HG03196 (cell line): ENCODE data around the gene NFX1.
A peak's percentile ranks its signal among the peaks of the same experiment; 100 is the strongest.

Source experiments
- ATAC-seq: cut with Tn5 transposase; IDR thresholded peaks from one replicate; pipeline ENCODE4 v1.9.1; 2021; ENCODE audit not compliant: unreplicated experiment

NFX1 gene

DNA sequence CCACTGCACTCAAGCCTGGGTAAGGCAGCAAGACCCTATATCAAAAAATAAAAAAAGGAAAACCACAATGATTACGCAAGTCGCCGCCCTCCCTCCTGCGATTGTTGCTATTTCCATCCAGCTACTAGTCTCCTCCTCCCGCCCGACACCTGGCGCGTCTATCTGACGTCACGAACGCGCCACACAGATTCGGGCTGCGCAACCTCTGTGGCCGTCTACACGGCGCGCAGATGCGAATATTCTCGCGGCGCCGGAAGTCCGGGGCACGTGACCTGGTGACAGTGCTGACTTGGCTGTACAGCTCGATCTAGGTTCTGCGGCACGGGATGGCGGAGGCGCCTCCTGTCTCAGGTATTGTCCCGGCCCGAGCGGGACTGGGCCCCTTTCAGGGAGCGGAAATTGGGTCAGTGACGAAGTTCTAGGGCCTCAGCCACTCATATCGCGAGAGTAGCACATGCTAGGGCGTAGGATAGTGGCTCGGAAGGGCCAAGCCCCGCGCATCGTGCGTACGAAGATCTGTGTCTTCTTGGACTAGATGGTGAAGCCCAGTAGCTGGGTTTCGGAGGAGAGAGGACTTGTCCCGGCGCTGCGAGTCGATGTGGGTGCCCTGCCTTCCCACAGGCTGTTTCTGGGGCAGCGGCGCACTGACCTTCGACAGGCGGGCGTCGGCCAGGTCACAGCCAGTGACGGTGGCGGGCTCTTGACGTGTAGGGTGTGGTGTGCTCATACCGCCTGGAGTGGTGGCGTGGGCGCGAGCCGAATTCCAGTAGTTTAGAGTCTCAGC is at the start of gene NFX1:
Gene NFX1, plus strand, starts transcription at position 270 of the 784 bp plus-strand sequence. Its CDS starts 57 bp downstream, at position 327.
- peak; percentile 81 for ATAC-seq

DNA sequence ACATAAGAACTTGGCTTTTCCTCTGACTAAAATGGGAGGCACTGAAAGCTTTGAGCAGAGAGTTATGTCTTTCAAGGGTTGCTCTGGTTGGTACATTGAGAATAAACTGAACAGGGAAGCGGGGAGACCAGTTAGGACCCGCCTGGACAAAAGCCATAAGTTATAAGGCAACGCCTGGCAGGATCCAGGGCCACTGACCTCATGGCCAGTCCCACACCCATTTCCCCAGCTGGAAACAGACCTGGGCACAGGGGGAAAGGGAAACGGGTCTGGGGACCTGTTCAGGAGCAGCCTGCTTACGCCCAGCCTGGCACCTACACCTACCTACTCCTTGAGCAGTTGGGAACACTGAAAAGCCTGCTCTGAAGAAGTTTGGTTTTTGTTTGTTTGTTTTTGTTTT is 49.0 kb upstream of the NFX1 start:
- ATAC-seq = no peak

- no peak for ATAC-seq
Measured at GRCh38 chr9:33242609-33243134, 47.6 kb upstream of the NFX1 start.

DNA sequence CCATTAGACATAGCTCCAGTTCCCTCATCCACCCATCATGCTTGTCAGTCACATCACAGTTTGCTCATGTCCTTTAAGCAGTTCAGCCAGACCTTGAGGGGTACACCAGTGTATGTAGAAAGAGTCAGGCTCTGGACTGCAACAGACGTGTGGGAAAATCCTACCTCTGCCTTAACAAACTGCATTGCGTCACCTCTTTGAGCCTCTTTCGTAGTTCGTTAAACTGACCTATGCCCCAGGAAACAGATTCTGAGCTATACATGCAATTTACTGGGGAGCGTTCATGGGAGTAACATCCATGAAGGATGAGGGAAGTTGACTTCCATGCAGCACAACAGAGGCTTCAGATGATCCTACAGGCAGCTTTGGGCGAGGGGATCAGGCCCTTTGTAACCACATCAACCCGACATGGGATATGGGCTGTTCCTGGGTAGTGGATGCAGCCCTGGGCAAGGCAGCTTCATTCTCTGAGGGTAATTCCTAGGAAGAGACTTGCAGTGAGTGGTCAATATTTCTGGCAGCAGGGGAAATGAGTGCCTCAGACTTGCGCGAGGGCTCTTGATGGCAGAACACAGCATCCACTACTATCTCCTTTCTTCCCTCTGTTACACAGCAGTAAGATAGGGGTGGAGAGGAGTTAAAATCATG is 46.1 kb upstream of the NFX1 start:
- ATAC-seq = no peak

DNA sequence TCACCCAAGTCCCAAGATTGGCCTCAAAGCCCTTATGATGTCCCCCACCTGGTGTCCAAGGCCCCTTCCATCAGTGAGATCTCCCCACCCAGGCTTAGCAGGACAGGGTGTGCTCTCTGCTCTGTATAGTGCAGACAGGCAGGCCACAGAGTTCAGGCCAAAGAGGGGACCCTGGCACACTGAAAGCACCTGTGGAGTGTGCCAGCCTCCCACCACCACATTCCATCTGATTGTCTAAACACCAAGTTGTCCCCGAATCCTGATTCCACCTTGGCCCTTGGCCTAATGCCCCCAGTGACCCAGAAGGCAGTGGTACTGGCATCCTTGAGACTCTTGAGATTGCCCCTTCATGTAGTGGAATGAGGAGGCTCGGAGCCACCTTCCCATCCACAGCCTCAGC is 45.0 kb upstream of the NFX1 start:
- ATAC-seq = no peak

DNA sequence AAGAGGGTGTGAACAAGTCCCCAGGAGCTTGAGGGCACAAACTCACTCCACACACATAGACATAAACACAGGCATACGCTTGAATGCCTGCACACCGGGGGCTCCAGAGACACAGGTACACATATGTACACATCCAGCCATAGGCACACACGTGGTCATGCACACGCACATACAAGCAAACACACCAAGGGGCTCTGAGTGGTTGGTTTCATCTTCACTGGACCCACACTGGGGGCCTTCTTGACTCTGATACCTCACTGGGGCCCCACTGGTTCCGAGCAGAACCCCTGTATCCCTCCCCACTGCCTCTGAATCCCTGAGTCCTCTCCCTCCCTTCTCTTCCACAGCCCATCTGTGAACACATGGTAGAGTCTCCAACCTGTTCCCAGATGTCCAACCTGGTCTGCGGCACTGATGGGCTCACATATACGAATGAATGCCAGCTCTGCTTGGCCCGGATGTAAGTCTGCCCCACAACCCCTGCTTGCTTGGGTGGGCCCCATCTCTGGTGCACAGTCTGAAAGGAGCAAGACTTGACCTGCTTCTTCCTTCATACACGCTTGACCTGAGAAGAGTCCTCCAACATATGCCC is 44.0 kb upstream of the NFX1 start:
- no peak for ATAC-seq

DNA sequence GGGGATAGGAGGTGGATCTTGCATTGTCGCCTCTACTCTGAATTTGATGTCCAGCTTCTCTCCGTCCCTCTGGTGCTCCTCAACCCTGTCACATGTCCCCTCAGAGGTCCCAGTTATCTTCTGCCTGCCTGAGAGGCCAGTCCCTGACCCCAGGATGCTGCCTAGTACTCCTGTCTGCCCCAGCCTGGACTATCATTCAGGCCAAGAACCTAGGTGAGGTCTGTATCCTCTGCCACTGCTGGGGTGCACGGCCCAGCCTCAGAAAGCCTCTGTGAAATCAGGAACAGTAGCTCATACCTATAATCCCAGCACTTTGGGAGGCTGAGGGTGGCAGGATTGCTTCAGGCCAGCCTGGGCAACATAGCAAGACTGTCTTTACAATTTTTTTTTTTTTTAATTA is 41.7 kb upstream of the NFX1 start:
- ATAC-seq = no peak

GRCh38 chr9:33249087-33249658 is 41.1 kb upstream of the NFX1 start:
- ATAC-seq = peak; percentile 50

- no peak for ATAC-seq
Measured at GRCh38 chr9:33249983-33250382, 40.3 kb upstream of the NFX1 start.

- ATAC-seq = no peak
Measured at GRCh38 chr9:33250458-33250995, 39.8 kb upstream of the NFX1 start.

- ATAC-seq = no peak
Measured at GRCh38 chr9:33254211-33254610, 36.1 kb upstream of the NFX1 start.

- ATAC-seq = no peak
Measured at GRCh38 chr9:33255014-33255413, 35.3 kb upstream of the NFX1 start.

DNA sequence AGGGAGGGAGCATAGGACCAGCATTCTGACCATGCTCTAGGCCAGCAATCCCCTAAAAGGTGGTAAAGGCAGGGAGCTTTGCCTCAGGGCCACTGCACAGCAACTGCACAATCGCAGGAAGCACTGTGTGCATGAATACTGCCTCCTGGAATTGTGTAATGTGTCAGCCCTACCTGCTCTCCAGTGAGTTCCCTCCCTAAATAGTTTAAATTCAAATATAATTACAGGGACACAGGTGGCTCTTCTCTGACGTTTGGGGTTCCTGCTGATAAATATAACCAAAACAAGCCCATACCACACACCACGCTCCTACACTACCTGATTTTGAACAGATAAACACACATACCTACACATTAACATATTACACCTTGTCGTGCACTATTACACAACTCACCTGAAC is 34.8 kb upstream of the NFX1 start:
- no peak for ATAC-seq

DNA sequence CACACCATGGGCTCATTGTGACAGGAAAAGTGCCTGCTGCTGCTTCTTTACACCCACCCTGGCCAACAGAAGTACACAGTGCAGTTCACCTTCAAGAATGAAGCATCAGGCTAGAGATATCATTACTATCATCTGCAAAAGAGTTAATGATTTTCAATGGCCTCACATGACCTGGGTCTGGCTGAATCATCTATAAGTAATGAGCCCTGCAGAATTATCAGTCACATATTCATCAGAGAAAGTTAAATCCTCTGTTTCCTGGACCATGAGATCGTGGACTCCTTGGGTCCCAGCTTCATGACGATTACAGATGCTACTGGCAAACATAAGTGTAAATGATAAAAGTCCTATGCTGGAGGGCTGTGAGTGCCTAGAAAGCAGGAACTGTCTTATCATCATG is 34.1 kb upstream of the NFX1 start:
- no peak for ATAC-seq

- ATAC-seq = no peak
Measured at GRCh38 chr9:33257276-33257675, 33.0 kb upstream of the NFX1 start.

- ATAC-seq = no peak
Measured at GRCh38 chr9:33260372-33260771, 29.9 kb upstream of the NFX1 start.

DNA sequence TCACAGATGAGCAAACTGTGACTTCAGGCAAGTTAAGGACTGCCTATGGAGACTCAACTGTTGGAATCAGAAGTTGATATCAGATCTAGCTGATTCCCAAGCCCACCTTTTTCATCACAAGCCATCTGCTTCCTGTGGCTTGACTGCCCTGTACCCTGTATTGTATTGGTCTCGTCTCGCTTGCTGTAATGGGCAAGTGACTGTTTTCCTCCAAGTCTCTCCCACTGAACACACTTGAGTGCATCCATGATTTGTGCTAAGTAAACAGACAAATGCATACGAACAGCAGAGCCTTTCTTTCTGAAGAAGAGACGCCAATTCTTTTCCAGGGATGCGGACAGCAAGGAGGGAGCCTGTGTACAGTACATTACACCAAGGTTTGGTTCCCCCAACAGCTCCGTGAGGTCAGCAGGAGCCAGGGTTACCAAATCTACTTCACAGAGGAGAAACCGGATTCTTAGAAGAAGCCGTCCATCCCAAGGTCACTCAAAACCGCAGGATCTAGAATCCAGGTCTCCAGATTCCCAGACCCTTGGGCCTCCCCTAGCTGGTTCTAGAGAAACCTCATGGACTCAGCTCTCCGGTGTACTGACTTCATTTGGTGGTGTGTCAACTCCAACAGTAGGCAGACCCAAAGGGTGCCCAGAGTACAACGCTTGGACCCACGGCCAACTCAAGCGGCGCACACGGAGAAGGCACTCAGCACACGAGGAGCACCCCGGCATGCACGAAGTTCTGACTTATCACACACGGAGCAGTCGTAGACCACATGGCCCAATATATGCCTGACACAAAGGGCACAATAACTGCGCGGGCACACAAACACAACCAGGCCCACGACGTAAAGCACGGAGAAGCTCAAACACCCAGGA is 26.9 kb upstream of the NFX1 start:
- ATAC-seq = no peak

- peak; percentile 24 for ATAC-seq
Measured at GRCh38 chr9:33264003-33264472, 26.3 kb upstream of the NFX1 start.

DNA sequence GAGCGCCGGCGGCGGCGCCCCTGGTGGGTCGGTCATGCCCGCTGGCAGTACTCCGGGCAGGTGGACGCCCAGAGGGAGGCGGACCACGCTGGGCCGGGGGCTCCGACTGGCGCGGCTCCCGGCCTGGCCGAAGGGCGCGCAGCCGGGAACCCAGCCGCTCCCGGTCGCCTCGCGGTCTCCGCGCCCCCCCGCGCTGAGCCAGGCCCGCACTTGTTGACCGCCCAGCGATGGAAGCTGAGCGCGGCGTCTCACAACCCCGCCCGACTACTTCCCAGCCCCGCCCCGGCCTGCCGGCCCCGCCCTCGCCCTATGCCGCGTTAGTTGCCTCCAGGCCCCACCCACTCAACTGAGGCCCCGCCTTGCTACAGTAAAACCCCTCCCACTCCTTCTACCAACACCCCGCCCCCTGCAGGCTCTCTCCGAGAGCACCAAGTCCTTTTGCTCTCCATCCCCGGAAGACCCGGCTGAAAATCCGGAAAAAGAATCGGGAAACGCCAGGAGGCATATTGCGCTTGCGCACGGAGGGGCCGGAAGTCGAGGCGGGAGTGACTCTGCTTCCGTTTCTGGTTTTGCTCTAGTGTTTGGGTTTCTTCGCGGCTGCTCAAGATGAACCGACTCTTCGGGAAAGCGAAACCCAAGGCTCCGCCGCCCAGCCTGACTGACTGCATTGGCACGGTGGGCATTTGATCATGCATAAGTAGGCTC is 25.7 kb upstream of the NFX1 start, which contains the start of the genes BAG1 and CHMP5:
Gene BAG1, minus strand, starts transcription at position 236 of the 705 bp plus-strand sequence.
Gene CHMP5, plus strand, starts transcription at position 577 of the 705 bp plus-strand sequence. Its CDS starts 30 bp downstream, at position 607.
- peak; percentile 79 for ATAC-seq
